Stimulated activated CD4-positive, alpha-beta T cell treated with anti-CD3 and anti-CD28 coated beads, Interleukin-2, amount 100 ng/mL, for 48 hours (primary cell): ENCODE measurements around the gene C1QL1.
"Not testable (repeated sequence)": the region's sequence is repeated elsewhere in the genome, so short reads cannot be mapped to it uniquely, and the experiment has no call there.

Source experiments
- DNase-seq, 2 donors: peaks; one replicate each; pipeline ENCODE4 v3.0.0-alpha.2; 2020

The C1QL1 gene

DNA sequence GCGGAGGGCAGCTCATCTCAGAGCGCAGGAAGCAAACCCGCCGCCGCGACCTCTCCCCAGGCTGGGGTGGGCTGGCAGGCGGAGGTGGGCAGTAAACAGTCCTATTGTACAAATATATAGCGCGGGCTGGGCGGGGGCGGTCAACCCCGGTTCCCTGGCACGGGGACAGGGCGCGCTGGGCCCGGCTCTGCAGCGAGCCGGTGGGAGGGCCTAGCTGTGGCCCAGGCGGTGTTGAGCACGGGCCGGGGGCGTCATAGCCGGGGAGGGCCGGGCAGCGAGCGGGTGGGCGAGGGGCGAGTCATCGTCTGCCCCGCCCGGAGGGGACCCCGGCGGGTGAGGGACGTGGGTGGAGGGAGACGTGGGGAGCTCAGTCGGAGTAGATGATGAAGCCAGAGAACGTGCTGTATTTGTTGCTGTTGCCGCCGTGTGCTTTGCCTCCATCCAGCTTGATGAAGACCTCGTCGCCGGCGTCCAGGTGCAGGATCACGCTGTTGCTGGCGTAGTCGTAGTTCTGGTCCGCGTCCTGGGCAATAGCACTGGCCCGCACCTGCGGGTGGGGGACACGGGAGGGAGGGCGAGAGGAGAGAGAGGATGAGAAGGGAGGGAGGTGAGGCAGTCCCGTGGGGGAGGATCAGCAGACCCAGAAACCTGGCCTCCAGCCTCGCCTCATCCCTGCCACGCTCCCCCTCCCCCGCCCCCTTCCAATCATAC is 8.1 kb downstream of the C1QL1 start:
- DNase-seq = no peak

DNA sequence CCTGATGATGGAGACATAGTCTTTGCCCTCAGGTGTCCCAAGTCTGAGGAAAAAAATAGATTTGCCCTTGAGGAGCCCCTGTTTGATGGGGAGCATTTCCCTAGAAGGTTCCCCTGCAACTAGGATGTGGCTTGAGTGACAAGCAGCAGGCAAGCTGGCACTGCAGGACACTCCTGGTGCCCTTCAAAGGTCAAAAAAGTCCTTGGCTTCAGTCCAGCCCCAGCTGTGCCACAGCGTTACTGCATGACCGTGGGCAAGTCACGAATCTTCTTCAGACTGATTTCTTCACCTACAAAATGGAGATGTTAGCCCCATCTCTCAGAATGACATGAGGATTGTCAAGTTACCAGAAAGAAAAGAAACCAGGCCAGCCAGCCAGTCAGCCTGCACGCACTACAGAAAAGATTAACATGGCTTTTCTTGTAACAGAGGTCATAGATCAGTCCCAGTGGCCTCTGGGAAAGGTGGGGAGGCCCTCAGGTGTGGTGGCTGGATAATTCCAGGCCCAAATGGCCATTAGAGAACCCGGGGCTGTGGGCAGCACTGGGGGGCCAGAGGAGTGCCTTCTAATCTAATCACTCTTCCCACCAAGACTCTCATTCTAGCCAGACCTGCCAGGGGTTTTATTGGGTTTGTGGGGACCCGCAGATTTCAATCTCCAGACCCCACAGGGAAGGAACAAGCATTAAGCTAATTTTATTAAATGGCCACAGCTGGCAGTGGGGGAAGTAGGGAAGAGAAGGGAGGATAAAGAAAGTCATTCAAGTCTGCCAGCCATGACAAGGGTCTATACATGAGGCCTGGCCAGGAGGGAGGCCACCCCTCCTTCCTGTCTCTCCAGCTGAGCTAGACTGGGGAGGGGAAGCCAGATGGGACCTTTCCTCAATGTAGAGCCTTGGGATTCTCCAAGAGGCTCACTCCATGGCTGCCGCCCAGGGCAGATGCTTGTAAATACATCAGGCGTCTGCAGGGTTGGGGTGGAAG is 10.8 kb downstream of the C1QL1 start:
- DNase-seq = no peak

DNA sequence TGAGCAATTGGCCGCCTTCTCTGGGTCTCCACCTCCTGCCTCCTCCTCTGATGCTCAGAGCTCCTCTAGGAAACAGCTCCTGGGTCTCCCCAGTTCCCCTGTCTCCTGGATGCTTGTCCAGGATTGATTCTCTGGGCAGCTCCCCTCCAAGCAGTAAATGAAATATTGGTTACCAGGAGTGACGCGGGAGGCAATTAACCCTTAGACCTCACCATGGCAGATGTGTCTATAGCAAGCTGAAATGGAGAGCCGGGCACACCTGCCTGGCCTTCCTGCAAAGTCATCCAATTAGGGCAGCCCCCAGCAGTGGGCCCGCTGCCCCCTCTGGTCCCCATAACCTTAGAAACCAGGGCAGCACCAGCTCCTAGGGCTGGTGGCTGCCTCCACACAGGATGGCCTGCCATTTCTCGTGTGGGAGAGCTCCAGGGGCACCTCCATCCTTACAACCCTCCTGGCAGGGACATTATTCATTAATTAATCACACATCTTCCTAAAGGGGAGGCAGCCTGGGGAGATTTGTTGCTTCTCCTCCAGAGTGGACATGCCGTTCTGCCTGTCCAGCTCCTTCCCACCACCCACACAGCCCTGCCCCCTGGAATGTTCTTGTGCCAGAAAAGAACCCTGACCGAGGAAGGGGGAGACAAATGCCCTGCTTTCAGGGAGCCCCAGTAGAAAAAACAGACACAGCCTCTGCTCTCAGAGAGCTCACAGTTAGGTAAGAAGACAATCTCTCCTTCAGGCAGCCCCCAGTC is 12.3 kb downstream of the C1QL1 start:
- DNase-seq = no peak

DNA sequence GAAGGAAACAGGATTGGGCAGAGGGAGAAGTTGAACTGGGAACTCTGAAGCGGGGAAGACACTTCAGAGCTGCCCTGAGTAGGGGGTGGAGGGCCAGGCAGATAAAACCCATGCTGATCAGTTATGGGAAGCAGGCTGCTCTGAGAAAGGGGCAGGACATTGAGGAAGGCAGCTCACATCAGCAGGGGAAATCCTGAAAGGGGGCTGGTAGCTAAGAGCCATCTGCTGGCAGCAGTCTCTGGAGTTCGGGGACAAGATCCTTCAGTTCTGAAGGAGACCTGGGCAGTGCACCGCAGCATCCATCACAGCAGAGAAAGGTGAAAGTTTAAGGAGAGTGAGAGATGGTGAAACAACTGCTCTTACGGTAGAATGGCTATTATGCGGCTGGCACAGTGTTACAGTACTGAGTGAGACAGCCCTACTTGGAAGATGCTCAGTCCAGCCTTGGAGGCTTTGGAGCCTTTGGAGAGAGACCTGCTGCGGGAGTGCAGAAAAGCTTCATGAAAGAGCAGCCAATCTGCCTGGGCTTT is 15.1 kb downstream of the C1QL1 start:
- DNase-seq = no peak

DNA sequence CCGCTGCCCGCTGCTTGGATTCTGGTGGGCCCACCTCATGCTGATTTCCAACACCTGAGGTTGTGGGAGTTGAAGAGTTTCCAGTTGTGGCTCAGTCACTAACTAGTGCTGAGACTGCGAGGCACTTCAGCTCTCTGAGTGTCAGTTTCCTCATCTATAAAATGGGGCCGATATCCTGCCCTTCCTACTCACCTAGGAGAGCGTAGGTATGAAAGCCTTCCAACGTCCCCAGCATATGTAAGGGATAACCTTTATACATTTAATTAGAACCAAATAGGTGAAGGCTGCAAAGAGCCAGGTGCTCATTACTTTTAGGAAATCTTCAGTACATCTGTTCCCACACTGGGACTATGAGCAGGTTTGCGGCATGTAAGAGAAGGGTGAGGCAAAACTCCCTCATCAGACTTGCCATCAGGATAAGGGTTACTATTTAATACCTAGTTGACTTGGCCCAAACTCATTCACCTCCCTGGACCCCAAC is 19.7 kb downstream of the C1QL1 start:
- DNase-seq = no peak

DNA sequence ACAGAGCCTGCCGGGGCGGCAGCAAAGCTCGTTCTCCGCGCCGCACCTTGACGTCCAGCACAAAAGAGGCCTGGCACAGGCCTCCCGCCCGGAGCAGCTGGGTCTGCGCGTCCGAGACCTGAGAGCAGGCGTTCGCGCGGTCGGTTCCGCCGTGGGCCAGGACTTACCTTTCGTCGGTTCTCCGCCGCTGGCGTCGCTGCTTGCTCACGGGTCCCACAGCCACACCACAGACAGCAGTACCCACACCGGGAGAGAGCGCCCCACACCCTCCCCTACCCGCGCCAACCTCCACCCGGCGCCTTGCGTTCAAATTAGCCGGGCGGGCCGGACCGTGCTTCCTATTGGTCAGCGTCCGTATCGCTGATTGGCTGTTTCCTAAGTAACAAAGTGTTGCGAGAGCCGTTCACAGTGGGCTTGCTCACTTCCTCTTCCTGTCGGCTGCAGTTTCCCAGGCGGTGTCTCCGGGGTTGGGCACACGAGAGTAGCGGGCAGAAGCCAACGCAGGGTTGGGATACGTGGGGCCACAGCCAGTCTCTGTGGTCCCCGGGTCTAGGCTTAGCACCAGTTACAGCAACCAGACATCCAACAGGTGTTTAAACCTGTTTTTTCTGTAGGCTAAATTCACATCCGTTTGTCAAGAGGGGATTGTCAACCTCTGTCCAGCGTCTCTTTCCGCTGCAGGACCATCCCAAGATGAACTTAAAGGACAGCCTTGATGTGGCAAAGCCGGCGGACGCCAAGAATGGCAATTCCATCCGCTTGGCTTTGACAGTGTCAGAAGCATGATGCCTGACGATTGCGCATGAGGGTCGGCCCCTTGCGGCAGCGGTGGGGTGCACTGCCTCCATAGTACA is 20.4 kb downstream of the C1QL1 start, which contains the start of gene KIF18B:
KIF18B (minus strand) TSS at position 313 of the 854 bp plus-strand sequence. CDS start 11,429 bp downstream, outside the sequence.
- DNase-seq = peak; percentile 88

DNA sequence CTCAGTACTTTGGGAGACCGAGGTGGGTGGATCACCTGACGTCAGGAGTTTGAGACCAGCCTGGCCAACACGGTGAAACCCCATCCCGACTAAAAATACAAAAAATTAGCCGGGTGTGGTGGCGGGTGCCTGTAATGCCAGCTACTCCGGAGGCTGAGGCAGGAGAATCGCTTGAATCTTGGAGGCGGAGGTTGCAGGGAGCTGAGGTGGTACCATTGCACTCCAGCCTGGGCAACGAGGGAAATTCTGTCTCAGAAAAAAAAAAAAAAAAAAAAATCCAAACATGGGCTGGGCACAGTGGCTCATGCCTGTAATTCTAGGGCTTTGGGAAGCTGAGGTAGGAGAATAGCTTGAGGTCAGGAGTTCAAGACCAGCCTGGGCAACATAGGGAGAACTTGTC is 22.5 kb downstream of the C1QL1 start:
- not testable (repeated sequence) for DNase-seq

DNA sequence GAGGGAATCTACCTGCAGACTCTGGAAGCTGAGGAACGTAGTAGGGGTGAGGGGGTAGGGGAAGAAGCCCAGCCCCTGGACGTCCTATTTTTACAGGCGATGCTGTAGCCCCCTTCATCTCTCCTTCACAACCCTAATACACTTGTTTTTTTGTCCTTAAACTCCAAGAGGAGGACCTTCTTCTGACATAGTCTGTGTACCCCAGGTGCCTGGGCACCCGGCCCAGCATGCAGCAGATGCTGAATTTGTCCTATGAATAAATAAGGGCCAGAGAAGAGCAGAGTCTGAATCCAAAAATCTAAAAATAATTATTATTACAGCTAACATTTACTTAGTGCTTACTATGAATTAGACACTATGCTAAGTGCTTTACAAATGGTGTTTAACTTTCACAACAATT is 25.6 kb downstream of the C1QL1 start:
- DNase-seq = no peak

DNA sequence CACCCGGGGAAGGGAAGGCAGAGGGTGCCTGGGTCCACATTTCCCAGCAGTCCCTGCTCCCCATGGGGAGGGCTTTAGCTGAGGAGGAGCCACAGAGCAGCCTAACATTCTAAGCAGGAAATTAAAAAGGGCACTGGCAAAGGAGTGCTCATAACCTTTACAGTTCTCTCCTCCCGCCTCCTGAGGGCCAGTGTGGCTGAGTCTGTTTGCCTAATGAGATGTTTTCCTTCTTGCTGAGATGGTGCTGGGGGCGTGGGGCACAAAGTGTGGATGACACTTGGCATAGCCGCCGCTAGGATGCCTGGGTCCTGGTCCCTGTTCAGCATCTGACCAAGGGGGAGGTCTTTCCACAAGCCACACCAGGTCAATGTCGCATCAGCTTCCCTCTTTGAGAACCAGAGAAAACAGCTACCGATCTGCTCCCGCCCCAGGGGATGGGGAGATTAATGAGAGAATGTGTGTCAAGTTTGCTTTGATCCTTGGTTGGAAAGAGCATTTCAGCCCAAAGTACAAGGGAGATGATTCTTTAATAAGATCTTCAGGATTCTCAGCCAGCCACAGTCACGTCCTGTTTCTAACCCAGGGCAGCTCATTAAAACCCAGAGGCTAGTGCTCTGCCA is 26.3 kb downstream of the C1QL1 start:
- no peak for DNase-seq

DNA sequence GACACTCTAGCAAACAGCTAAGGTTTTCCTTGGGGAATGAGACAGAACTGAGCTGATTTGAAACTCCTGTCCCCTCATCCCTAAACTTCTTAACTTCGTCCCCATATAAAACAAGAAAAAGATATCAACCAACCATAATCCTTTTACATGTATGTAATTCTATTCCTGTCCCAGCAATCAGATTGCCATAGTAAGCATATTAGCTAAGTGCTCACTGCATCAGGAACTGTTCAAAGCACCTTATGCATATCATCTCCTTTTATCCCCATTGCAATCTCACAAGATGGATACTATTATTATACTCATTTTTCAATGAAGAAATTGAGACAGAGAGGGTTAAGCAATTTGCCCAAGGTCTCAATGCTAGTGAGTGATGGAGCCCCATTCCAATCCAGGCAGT is 27.3 kb downstream of the C1QL1 start:
- DNase-seq = no peak

DNA sequence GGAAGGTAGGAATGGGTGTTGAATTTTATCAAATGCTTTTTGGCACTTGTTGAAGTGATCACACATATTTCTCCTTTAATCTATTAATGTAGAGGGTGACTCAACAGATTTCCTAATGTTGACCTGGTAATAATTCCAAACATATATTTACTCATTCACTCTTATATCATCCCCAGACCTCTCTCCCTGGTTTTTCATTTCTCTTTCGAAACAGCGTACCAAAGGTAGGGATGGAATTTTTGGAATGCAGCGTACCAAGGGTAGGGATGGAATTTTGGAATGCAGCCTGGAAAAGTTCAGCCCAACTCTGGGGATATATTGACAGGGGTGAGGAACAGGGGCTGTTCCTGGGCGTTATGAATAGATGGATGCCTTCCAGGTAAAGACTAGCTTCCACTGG is 27.8 kb downstream of the C1QL1 start:
- DNase-seq = no peak

DNA sequence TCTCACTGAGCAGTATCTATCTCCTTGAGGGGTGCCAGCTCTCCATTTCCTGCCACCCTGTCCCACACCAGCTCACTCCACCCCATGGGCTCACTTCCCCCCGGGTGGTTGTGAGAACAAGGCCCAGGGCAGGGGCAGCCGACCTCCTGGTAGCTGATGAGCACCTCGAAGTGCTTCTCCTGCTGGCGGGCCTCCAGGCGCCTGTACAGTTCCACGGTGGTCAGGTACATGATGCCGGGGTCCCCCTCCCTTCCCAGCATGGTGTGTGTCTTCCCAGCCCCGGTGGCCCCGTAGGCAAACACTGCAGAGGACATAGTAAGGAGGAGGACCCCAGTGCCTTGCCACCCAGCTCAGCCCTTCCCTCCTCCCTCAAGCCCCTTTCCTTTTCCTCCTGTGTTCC is 33.0 kb downstream of the C1QL1 start:
- DNase-seq = no peak

DNA sequence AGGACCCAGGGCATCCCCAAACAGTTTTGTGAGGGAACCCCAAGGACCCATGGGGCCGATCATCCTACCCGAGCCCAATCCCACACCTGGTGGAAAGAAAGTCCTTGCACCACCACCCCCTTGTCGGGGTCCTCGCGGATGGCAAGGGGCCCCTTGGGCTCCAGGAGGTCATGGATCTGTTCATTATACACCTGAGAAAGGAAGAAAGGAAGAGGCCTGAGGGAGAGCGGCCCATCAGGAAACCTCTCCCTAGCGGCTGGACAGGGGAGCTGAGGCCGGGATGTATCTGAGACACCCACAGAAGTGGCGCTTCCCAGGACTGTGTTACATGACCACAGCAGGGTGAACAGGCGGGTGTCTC is 33.4 kb downstream of the C1QL1 start:
- DNase-seq = no peak

DNA sequence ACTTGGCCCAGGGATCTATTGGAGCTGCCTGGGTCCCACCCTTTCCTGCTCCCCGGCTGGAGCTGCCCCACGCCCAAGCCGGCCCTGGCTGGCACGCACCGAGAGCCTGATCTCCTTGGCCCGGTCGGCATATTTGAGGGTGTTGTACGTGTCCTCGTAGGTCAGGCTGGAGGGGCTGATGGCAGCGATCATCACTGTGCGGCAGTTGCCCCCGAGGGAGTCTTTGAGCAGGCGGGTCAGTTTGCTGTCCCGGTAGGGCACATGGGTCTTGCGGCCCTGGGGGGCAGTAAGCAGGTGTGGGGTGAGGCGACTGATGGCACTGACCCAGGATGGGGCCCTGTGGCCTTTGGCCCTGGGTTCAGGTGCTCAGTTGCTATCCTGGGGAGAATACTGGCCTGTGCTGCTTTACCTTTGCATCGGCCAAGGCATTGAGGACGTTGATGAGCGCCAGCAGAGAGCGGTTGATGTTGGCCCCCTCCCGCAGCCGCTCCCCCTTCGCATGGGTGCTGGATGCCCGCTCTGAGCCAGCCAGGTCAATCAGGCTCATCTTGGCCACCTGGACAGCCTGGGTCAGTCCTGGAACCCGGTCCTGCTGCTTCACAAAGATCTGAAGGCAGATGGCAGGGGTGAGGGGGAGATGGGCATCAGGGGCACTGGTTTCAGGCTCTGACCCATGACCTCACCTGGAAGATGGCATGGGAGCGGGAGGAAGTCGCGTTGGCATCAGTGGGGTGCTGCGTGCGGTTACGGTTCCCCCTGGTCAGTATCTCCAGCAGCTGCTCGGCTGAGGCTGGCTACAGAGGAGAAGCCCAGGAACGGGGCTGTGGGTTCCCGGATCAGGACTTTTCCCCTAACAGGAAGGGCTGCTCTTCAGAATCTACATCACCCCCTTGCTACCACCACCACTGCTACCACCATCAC is 34.0 kb downstream of the C1QL1 start:
- DNase-seq = no peak

DNA sequence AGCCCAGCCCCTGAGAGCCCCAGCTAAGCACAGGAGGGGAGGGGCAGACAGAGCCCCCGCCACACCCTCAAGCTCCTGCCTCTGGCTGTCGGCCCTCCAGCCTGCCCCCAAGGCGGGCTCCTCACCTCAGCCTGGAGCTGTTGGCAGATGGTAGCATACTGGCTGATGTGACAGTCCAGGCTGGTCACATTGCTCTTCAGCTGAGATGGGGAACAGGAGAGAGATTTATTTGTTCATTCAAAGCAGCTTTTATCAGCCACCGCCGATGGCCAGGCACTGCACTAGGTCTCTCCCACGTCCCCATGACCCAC is 35.4 kb downstream of the C1QL1 start:
- no peak for DNase-seq

DNA sequence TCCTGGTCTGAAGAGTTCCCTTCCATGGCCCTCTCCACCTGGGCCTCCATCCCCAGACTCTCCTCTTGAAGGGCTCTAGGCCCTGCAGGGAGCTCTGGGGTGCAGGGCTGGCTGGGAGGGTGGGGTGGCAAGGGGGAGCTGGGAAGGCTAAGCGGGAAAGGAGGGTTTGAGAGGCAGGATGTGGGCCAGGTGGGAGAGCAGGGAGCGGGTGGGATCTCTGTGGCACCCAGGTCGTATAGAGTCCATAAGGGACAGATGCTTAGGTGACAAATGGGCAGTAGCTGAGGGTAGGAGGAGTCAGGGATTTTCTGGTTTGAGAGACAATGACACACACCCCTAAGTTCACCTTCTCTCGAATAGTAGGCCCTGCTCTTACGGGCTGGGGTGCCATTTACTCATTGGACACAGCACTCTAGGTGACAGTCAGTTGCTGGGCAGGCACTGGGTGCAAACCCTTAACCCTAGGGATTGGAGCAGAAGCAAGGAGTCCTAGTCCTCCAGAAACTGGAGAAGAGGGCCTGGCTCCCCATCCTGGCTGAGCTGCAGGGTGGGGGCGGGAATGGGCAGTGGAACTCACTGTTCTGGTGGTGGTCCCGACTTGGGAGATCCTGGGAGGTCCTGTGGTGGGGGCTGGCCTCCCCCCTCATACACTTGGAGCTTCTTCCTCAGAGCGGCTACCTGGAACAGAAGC is 35.9 kb downstream of the C1QL1 start:
- DNase-seq = no peak

DNA sequence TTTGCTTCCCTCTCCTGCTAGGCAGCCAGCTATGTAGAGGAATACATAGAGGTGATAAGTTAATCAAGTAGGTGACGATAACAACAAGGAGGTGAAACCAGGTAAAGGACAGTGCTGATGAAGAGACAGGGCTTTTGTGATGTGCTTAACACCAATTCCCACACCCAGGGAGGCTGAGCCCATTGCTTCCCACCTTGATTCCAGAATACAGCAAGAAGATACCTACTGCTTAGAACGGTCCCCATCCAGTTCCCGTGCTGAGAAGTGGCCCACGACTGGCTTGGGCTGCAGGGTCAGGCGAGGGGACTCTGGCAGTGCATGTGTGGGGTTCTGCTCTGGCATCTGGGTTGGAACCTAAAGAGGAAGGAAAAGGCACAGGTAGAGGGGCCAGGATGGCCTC is 36.7 kb downstream of the C1QL1 start:
- DNase-seq = no peak

DNA sequence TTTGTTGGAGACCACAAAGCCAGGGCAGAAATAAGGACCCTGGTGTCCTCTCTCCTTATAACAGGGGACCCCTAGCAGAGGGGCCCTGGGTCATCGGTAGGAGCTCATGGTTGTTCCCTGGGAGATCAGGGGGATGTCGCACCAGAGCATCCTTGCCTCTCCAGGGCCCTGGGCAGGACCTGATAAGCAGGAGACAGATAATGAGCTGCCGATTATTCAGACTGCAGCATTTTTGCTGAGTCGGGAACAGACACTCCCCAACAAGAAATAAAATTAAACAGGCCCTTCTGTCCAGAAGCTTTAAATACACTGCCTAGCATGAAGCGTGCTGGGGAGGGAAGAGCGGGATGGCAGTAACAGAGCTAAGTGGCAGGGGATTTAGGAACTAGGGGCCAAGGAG is 37.4 kb downstream of the C1QL1 start:
- DNase-seq = no peak

DNA sequence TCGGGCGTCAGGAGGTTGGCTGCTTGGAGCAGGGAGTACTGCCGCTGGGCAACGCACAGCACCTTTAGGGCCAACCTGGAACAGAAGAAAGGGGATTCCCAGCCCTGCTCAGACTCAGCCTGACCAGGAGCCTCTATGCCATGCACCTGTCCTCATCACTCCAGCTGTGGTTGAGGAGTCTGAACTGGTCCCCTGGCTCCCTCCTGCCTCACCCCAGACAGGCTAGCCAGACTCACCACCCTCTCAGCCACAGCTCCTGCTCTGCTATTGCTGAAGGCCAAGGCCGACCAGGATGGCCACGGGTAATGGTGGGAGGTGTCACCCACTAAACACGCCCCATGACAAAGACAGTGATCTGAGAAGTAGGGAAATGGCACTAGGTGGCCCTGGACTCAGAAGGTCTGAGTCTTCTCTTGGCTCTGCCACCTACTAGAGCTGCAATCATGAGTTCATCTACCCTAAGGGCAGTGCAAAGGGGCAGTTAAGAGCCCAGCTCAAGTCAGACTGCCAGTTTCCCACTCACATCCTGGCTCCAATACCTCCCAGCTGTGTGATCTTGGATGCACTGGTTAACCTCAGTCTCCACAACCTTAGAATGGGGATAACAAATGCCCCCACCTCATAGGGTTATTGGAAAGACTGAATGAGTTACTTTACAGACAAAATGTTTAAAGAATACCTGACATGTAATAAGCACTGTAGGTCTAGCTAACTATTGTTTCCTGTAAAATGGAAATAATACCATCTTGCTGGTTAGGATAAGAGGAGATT is 39.0 kb downstream of the C1QL1 start:
- no peak for DNase-seq
